GM19328 (cell line): ENCODE results near the gene RGS16.
A peak's percentile ranks its signal among the peaks of the same experiment; 100 is the strongest.

Source experiments
- ATAC-seq: cut with Tn5 transposase; IDR thresholded peaks from one replicate; pipeline ENCODE4 v1.9.1; 2021; ENCODE audit warnings: mild to moderate bottlenecking, moderate library complexity; ENCODE audit not compliant: unreplicated experiment

The RGS16 gene

GRCh38 chr1:182587093-182587492 is 17.1 kb downstream of the RGS16 start:
- no peak for ATAC-seq

- ATAC-seq: no peak
Measured at GRCh38 chr1:182586380-182586779, 17.8 kb downstream of the RGS16 start.

GRCh38 chr1:182584746-182585145 is 19.4 kb downstream of the RGS16 start:
- no peak for ATAC-seq

GRCh38 chr1:182580736-182581135 is 23.5 kb downstream of the RGS16 start:
- ATAC-seq: no peak

- no peak for ATAC-seq
Measured at GRCh38 chr1:182575540-182576149, 28.5 kb downstream of the RGS16 start.

GRCh38 chr1:182574156-182574555 is 30.0 kb downstream of the RGS16 start:
- ATAC-seq: no peak

GRCh38 chr1:182570611-182570970 is 33.6 kb downstream of the RGS16 start:
- no peak for ATAC-seq

GRCh38 chr1:182569939-182570610 is 34.1 kb downstream of the RGS16 start:
- no peak for ATAC-seq

- peak; percentile 58 for ATAC-seq
Measured at GRCh38 chr1:182568647-182569284, 35.4 kb downstream of the RGS16 start.

- no peak for ATAC-seq
Measured at GRCh38 chr1:182567629-182568028, 36.6 kb downstream of the RGS16 start.

GRCh38 chr1:182565537-182565936 is 38.7 kb downstream of the RGS16 start:
- no peak for ATAC-seq

- no peak for ATAC-seq
Measured at GRCh38 chr1:182564406-182565004, 39.7 kb downstream of the RGS16 start.

- no peak for ATAC-seq
Measured at GRCh38 chr1:182563095-182563494, 41.1 kb downstream of the RGS16 start.

GRCh38 chr1:182561456-182561855 is 42.7 kb downstream of the RGS16 start:
- no peak for ATAC-seq

- no peak for ATAC-seq
Measured at GRCh38 chr1:182560392-182560984, 43.7 kb downstream of the RGS16 start.

GRCh38 chr1:182556279-182556678 is 47.9 kb downstream of the RGS16 start:
- ATAC-seq: no peak

GRCh38 chr1:182555493-182555892 is 48.7 kb downstream of the RGS16 start:
- no peak for ATAC-seq

GRCh38 chr1:182552527-182552926 is 51.7 kb downstream of the RGS16 start:
- no peak for ATAC-seq

- ATAC-seq: no peak
Measured at GRCh38 chr1:182549811-182550210, 54.4 kb downstream of the RGS16 start.

GRCh38 chr1:182549346-182549745 is 54.8 kb downstream of the RGS16 start:
- ATAC-seq: no peak
